Fibroblast of skin of abdomen (primary cell): Measurements from ENCODE around the gene ACVRL1.
A peak's percentile ranks its signal among the peaks of the same experiment; 100 is the strongest.

Source experiments
- DNase-seq: peaks from one replicate; pipeline ENCODE4 v3.0.0-alpha.2; 2013

The ACVRL1 gene

GRCh38 chr12:51900323-51900889 is 6.9 kb upstream of the ACVRL1 start:
- no peak for DNase-seq

GRCh38 chr12:51901121-51901817 is 6.0 kb upstream of the ACVRL1 start:
- DNase-seq: no peak

GRCh38 chr12:51901881-51902280 is 5.4 kb upstream of the ACVRL1 start:
- DNase-seq: no peak

GRCh38 chr12:51904951-51905470 is 2.3 kb upstream of the ACVRL1 start:
- peak; percentile 63 for DNase-seq

DNA sequence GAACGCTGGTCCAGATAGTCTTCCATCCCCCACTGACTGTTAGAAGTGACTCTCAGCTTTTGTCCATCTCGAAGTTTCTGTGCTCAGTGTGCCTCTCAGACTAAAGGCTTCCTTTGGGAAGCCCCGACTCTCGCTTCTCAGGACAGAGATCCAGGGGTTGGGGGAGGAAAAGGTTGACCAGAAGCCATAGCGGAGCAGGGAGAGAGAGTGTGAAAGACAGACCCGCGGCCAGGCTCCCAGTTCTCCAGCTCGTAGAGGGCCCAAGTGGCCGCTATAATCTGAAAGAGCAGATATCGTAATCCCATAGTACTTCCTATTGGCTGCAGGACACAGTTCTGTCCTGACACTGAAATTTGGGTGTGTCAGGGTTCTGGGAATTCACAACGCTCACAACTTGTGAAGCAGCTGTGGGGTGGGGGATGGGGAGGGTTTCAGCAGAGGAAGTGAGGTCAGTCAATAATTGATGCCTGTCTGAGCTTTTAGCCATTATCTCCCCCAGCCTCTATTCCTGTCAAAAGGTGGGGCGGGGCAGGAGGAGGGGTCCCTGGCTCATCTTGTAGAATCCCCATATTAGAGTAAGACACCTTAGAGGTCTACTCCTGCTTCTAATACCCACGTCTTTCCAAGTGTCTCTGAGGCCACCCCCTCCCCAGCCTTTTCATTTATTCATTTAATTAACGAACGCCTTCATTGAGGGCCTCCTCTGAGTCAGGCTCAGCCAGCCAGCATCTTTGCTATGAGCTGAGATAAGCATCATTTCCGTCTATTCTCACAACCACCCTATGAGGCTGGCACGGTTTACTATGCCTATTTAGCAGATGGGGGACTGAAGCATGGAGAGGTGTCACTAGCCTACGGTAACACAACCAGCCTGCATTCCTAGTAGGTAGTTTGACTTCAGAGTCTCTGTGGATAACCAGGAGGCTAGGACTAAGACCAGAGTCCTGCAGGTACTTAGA is 1.6 kb upstream of the ACVRL1 start:
- peak; percentile 61 for DNase-seq

DNA sequence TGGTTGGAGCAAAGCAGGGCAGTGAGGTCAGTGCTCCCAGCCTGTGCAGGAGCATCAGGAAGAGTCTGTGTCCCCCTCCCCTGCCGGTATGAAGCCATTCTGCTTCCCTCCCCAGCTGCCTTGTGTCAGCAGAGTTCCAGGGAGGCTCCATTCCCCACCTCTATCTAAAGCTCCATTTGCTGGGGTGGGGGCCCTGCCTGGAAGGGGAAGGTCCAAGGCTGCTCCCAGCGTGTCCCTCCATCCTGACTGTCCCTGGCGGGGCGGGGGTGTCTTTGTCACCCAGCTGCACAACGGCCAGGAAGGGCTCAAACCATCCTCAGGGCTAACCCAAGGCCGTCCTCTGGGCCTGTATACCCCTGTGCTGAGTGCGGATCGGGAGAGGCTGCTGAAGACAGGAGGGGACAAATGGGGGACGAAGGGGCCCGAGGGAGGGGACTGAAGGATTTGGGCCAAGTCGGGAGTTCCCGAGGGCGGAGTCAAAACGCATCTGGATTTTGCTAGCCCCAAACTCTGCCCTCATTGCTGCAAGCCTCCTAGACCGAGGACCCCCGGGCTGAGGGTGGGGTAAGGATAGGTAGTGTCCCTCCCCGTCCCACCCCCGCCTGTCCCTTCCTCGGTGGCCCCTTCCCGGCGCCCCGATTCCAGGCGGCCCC is 748 bp upstream of the ACVRL1 start:
- DNase-seq: no peak

GRCh38 chr12:51907856-51908425 is 637 bp downstream of the ACVRL1 start:
- no peak for DNase-seq

DNA sequence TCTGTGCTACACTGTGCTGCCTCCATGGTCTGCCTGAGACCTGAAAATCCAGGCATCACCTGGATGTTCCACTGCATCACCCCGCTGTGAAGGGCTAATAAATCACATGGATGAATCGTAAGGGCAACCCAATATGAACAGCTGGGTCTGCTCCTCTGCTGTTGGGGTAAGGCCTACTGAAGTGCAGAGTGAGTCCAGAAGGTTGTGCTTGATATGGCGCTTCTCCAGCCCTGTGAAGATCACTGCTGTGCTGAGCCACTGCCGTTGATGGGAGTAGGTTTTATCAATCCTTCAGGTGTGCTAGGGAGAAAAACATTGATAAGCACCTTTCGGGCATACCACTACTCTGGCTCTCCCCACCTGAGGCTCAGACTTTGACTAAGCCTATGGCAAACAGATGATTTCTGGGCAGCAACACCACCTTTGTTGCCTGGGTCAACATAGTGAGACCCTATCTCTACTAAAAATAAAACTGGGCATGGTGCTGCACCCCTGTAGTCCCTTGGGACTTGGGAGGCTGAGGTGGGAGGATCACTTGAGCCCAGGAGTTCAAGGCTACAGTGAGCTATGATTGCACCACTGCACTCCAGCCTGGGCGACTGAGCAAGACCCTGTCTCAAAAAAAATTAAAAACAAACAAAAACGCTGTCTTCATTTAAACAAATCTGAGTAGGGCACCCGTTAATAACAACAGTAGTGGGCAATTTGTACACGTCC is 1.7 kb downstream of the ACVRL1 start:
- DNase-seq: no peak

DNA sequence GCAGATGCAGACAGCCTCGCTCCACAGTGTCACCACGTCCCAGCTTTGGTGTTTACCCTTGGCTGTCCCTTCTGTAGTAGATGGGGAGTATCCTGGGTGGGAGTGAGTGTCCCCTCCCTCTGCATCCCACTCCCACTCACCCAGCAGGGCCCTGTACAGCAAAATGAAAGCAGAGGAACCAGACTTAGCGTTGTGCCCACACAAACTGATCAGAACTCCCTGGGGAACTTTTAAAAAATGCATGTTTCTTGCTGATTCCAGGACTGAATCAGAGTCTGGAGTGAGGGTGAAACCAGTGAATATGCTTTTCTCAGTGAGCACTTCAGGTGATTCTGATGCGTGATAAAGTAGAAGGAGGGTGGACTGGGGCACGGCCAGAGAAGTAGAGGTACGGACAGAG is 2.9 kb downstream of the ACVRL1 start:
- no peak for DNase-seq

DNA sequence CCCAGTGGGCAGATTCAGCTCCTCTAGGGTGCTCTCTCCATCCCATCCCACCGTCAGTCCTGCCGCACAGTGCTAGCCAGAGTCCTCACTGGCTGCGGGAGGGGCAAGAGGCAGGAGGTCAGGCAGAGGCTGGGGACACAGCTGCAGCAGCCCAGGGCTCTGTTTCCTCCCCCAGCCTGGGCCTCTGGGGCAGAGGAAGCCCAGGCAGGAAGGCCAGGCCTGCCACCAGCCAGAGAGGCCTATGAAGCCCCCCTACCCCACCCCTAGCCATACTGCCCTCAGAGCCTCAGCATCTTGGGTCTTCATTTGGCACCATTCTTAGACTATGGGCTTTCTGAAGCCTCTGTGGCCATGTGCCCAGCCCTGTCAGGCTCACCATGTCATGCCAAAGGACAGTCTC is 3.4 kb downstream of the ACVRL1 start:
- DNase-seq: no peak

DNA sequence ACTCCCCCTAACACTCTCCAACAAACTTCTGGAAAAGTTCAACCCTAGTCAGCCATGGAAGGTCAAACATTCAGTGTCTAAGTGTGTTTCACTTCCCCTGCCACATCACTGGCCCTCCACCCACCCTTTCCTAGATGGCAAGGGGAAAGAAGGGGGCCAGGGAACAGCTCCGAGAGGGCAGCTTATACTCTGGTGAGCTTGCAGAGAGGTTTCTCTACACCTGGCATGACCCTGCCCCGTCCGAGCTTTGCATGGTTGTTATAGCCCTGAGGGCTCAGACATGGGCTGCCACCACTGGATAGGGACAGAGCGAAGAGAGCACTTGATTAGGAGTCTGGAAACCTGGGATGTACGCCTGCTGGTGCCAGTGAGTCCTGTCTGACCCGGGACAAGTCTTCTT is 4.0 kb downstream of the ACVRL1 start:
- no peak for DNase-seq

DNA sequence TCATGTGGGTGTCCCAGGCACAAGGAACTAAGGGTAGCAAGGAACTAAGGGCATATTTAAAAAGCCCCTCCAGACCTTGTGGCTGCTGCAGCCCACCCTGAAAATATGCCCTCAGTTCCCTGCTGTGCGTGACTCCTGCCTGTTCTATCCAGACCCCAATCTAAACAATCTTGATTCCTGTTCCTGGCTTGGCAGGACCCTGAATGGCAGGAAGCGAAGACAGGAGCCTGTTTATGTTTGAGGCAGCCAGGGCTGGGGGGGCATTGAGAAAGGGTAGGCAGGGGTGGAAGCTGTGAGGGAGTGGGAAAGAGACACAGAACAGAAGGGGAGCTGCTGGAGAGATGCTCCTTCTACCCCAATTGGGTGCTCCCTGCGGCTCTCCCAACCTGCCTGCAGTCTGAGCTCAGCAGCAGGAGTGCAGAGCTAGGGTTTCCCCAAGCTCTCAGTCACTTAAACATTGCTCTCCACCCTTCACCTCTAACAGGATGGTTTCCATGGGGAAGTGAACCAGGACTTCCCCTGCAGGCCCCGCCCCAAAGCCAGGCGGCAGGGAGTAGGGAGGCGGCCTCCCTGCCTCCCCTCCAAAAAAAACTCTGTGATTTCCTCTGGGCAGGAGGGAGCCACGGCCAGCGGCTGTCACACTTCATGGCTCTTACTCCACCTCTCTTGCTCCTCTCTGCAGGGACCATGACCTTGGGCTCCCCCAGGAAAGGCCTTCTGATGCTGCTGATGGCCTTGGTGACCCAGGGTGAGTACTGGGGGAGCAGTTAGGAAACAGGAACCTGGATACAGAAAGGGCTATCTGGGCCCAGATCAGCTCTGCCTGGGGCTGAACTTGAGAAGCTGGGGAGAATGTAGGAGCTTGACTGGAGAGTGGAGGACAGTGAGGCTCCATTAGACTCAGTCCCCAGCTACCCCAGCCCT is 4.7 kb downstream of the ACVRL1 start:
- DNase-seq: no peak

DNA sequence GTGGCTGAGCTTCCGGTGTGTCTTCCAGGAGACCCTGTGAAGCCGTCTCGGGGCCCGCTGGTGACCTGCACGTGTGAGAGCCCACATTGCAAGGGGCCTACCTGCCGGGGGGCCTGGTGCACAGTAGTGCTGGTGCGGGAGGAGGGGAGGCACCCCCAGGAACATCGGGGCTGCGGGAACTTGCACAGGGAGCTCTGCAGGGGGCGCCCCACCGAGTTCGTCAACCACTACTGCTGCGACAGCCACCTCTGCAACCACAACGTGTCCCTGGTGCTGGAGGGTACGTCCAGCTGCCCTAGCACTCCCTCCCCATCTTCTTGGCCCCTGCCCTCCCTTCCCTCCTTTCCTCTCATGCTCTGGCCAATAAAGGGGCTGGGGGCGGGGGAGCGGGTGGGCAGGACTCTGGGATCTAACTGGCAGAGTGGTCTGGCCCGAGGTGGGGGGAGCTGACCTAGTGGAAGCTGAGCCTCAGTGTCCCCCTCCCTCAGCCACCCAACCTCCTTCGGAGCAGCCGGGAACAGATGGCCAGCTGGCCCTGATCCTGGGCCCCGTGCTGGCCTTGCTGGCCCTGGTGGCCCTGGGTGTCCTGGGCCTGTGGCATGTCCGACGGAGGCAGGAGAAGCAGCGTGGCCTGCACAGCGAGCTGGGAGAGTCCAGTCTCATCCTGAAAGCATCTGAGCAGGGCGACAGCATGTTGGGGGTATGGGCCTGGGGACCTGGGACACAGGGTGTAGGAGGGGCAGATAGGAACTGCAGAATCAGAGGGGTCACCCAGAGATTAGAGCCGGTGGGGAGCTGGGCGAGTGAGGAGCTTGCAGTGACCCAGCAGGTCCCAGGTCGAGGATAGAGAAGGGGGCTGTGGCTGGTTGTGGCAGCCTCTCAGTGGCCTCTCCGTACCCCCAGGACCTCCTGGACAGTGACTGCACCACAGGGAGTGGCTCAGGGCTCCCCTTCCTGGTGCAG is 6.0 kb downstream of the ACVRL1 start:
- DNase-seq: no peak

GRCh38 chr12:51914034-51914923 is 7.0 kb downstream of the ACVRL1 start:
- DNase-seq: no peak

DNA sequence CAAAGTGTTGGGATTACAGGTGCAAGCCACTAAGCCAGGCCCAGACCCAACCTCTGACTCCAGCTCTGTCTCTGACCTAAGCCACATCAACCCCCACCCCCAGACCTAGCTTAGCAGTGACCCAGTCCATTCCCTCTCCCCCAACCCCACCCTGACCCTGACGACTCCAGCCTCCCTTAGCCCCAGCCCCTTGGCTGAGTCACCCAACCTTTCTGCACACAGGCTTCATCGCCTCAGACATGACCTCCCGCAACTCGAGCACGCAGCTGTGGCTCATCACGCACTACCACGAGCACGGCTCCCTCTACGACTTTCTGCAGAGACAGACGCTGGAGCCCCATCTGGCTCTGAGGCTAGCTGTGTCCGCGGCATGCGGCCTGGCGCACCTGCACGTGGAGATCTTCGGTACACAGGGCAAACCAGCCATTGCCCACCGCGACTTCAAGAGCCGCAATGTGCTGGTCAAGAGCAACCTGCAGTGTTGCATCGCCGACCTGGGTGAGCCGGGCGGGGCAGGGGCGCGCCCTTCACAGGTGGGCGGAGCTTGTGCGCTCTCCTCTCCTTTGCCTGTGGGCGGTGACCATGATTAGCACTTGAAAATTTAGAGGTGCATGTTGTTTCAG is 7.8 kb downstream of the ACVRL1 start:
- no peak for DNase-seq

GRCh38 chr12:51915951-51916350 is 8.6 kb downstream of the ACVRL1 start:
- no peak for DNase-seq

- DNase-seq: no peak
Measured at GRCh38 chr12:51917041-51917590, 9.8 kb downstream of the ACVRL1 start.
